Osteocyte (in vitro differentiated cells): ENCODE measurements around the gene ADAMTS12. TPM values are rescaled to one million over a fixed set of nuclear protein-coding genes. Genes with fewer than 3 reads are reported as not detected.

ENCODE experiments used
- DNase-seq: peaks from one replicate; pipeline ENCODE4 v3.0.0; 2021; ENCODE audit warnings: mixed read lengths; ENCODE audit not compliant: unreplicated experiment; ENCODE audit errors: extremely low spot score
- H3K27ac Mint-ChIP-seq: one replicate; pipeline ENCODE4 v1.8.0; 2021; ENCODE audit warnings: mild to moderate bottlenecking, mixed read lengths; ENCODE audit not compliant: unreplicated experiment
- H3K27me3 Mint-ChIP-seq: one replicate; pipeline ENCODE4 v1.8.0; 2021; ENCODE audit warnings: mixed read lengths; ENCODE audit not compliant: unreplicated experiment
- H3K36me3 Mint-ChIP-seq: one replicate; pipeline ENCODE4 v1.8.0; 2021; ENCODE audit warnings: mixed read lengths; ENCODE audit not compliant: unreplicated experiment
- H3K4me1 Mint-ChIP-seq: one replicate; pipeline ENCODE4 v1.8.0; 2021; ENCODE audit warnings: mixed read lengths; ENCODE audit not compliant: unreplicated experiment
- H3K4me3 Mint-ChIP-seq: one replicate; pipeline ENCODE4 v1.8.0; 2021; ENCODE audit warnings: mild to moderate bottlenecking, moderate library complexity, mixed read lengths; ENCODE audit not compliant: unreplicated experiment
- H3K9me3 Mint-ChIP-seq: one replicate; pipeline ENCODE4 v1.8.0; 2021; ENCODE audit warnings: mixed read lengths; ENCODE audit not compliant: unreplicated experiment
- total RNA-seq: library from RNA; stranded (reverse); gene quantifications from 2 replicates; pipeline ENCODE4 v1.2.1, GENCODE V29; 2021
- TF ChIP-seq, protein P1 (sequence below): fragments of 200-600 bp; sonication (generic); IDR thresholded peaks from 2 replicates; pipeline ENCODE4 v1.5.0; 2021; ENCODE audit warnings: antibody characterized with exemption, mild to moderate bottlenecking, moderate library complexity

The ADAMTS12 gene
- total RNA-seq, 1 donor from 2014 or later: 13.9 TPM

DNA sequence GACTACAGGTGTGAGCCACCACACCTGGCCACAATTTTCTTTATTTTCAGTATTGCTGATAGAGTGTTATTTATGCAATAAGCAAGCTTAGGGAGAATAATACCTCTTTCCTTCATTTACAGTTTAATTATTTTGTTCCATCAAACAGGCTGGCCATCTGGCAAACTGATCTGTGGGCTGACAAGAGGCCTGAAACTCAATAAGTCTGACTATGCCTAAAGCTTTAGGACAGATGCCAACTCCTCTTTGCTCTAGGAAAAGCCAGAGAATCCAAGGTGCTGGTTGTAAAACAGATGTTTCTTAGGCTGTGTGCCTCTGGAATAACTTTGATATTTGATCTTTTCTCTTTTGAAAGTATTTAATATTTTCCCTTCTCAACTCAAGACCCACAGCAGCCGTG is 352.6 kb downstream of the ADAMTS12 start:
- H3K4me1 Mint-ChIP-seq: no peaks in the 10 kb centered on the region
- no peak overlapping the region for H3K4me3 Mint-ChIP-seq
- no peaks in the 10 kb centered on the region for H3K27me3 Mint-ChIP-seq
- DNase-seq: no peak
- TF ChIP-seq, protein P1, sequence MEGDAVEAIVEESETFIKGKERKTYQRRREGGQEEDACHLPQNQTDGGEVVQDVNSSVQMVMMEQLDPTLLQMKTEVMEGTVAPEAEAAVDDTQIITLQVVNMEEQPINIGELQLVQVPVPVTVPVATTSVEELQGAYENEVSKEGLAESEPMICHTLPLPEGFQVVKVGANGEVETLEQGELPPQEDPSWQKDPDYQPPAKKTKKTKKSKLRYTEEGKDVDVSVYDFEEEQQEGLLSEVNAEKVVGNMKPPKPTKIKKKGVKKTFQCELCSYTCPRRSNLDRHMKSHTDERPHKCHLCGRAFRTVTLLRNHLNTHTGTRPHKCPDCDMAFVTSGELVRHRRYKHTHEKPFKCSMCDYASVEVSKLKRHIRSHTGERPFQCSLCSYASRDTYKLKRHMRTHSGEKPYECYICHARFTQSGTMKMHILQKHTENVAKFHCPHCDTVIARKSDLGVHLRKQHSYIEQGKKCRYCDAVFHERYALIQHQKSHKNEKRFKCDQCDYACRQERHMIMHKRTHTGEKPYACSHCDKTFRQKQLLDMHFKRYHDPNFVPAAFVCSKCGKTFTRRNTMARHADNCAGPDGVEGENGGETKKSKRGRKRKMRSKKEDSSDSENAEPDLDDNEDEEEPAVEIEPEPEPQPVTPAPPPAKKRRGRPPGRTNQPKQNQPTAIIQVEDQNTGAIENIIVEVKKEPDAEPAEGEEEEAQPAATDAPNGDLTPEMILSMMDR: no peak
- H3K36me3 Mint-ChIP-seq: peaks cover 3% of the 10 kb centered on the region
- H3K27ac Mint-ChIP-seq: no peak overlapping the region
- H3K9me3 Mint-ChIP-seq: no peaks in the 10 kb centered on the region

DNA sequence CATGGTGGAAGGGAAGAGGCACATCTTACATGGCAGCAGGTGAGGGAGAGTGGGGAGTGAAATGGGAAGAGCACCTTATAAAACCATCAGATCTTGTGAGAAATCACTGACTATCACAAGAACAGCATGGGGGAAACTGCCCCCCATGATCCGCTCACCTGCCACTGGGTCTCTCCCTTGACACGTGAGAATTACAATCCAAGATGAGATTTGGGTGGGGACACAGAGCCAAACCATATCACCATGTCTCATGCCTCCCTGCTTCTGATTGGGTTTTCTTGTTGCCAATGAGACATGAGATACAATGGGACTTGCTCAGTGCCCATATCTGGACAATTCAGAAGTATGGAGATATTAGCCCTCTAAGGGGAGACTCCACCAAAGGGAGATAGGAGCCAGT is 353.6 kb downstream of the ADAMTS12 start:
- no peaks in the 10 kb centered on the region for H3K9me3 Mint-ChIP-seq
- TF ChIP-seq, protein P1: no peak
- no peak for DNase-seq
- no peaks in the 10 kb centered on the region for H3K27me3 Mint-ChIP-seq
- no peaks in the 10 kb centered on the region for H3K4me1 Mint-ChIP-seq
- no peak overlapping the region for H3K4me3 Mint-ChIP-seq
- peaks cover 3% of the 10 kb centered on the region for H3K36me3 Mint-ChIP-seq
- H3K27ac Mint-ChIP-seq: no peak overlapping the region

DNA sequence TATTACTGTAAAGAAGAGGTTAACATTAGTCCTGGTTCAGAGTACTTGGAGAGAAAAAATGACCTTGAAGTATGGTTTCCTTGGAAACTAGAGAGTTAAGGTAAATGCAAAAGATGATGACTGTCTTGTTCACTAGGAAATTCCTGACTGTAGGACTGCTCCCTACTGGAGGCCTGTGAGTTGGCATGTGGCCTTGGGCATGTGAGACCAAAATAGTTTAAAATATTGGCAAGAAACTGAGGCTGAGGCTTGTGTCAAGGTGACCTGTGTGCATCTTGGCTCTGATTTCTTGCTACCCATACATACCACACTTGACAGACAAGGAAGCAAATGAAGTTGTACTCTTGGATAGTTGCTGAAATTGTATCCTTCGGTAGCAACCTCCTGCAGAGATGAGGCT is 354.6 kb downstream of the ADAMTS12 start:
- Mint-ChIP-seq H3K27ac (no peak overlapping the region), H3K4me3 (no peak overlapping the region), H3K9me3 (no peaks in the 10 kb centered on the region), H3K27me3 (no peaks in the 10 kb centered on the region), H3K36me3 (no peaks in the 10 kb centered on the region), H3K4me1 (no peaks in the 10 kb centered on the region)
- DNase-seq: no peak
- TF ChIP-seq, protein P1: no peak

DNA sequence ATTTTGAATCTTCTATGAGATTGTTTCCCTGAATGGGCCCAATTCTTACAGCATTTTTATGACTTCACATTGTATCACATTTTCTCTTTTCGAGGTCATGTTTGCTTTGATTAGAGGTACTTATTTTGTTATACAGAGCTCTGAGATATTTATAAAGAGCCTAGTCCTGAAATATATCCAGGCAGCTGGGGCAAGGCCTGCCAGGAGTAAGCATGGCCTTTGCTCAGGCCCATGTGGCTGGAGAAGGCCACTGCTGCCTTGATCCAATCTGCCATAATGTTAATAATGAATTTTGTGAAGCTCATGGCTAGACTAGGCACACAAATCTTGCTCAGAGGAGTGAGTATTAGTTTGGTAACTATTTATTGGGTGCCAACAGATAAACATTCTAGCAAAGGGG is 355.0 kb downstream of the ADAMTS12 start:
- Mint-ChIP-seq H3K36me3 (no peaks in the 10 kb centered on the region), H3K27ac (no peak overlapping the region), H3K9me3 (no peaks in the 10 kb centered on the region), H3K4me1 (no peaks in the 10 kb centered on the region), H3K27me3 (no peaks in the 10 kb centered on the region), H3K4me3 (no peak overlapping the region)
- TF ChIP-seq, protein P1: no peak
- DNase-seq: no peak

DNA sequence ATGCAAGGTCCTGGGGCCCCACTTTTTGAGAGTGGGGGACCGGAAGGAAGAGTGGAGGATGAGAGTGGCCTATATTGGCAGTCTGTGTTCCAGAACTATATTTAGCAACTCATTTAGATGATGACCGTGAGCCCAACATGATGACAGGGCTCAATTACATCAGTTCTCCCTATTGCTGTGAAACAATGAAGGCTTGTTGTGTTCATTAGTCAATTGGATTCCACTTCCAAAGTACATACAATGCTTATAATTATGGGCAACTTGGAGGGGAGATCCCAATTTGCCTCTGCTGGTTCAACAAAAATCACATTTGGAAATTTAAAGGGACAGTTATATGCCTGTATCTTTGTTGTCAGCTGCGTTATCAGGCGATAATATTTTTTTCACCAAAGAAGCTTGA is 360.0 kb downstream of the ADAMTS12 start:
- no peak overlapping the region for H3K27ac Mint-ChIP-seq
- no peak overlapping the region for H3K4me3 Mint-ChIP-seq
- TF ChIP-seq, protein P1: no peak
- DNase-seq: no peak
- H3K4me1 Mint-ChIP-seq: peaks cover 2% of the 10 kb centered on the region
- no peaks in the 10 kb centered on the region for H3K36me3 Mint-ChIP-seq
- H3K9me3 Mint-ChIP-seq: no peaks in the 10 kb centered on the region
- H3K27me3 Mint-ChIP-seq: no peaks in the 10 kb centered on the region
